Immature natural killer cell (primary cell): ENCODE data around the gene OSBPL7. TPM values are rescaled to one million over a fixed set of nuclear protein-coding genes. Genes with fewer than 3 reads are reported as not detected.

ENCODE experiments used
- DNase-seq, 3 donors: peaks; one replicate each; pipeline ENCODE4 v3.0.0; 2022; ENCODE audit warnings: mixed read lengths in 1 of 3
- H3K27ac Mint-ChIP-seq, 6 donors: one replicate each; pipeline ENCODE4 v1.8.0; 2020; ENCODE audit warnings: mixed read lengths in 6 of 6, mild to moderate bottlenecking in 5 of 6, inconsistent platforms in 4 of 6, moderate library complexity in 3 of 6
- H3K27me3 Mint-ChIP-seq, 3 donors: one replicate each; pipeline ENCODE4 v1.8.0; 2020 to 2021; ENCODE audit warnings: low read depth in 3 of 3, mild to moderate bottlenecking in 3 of 3, mixed read lengths in 3 of 3, moderate library complexity in 3 of 3, inconsistent platforms in 1 of 3
- H3K36me3 Mint-ChIP-seq, 3 donors: one replicate each; pipeline ENCODE4 v1.8.0; 2020; ENCODE audit warnings: mixed read lengths in 3 of 3, inconsistent platforms in 2 of 3, mild to moderate bottlenecking in 2 of 3
- H3K4me1 Mint-ChIP-seq, 2 donors: one replicate each; pipeline ENCODE4 v1.8.0; 2020; ENCODE audit warnings: inconsistent platforms in 2 of 2, mild to moderate bottlenecking in 2 of 2, mixed read lengths in 2 of 2, moderate library complexity in 1 of 2
- H3K4me3 Mint-ChIP-seq, 5 donors: one replicate each; pipeline ENCODE4 v1.8.0; 2020; ENCODE audit warnings: mild to moderate bottlenecking in 5 of 5, mixed read lengths in 5 of 5, inconsistent platforms in 3 of 5, moderate library complexity in 3 of 5
- H3K9me3 Mint-ChIP-seq, 6 donors: one replicate each; pipeline ENCODE4 v1.8.0; 2020; ENCODE audit warnings: mild to moderate bottlenecking in 6 of 6, mixed read lengths in 6 of 6, inconsistent platforms in 4 of 6, moderate library complexity in 3 of 6
- polyA plus RNA-seq, 3 donors: library from polyadenylated mRNA; unstranded; fragments of 300-500 nt; fragmentation: Illumina TruSeq; gene quantifications; one replicate each; pipeline ENCODE4 v1.2.3, GENCODE V29; 2021

OSBPL7 gene
- polyA plus RNA-seq, 3 donors from 2014 or later, result 2.7 to 7.5 (median 3.8) TPM

- H3K4me3 Mint-ChIP-seq, result no peak overlapping the region
- H3K4me1 Mint-ChIP-seq, result no peaks in the 10 kb centered on the region
- H3K27me3 Mint-ChIP-seq, result peaks cover 0 to 3% (median 2%) of the 10 kb centered on the region in 3 donors
- peak overlapping the region in 1 of 6 donors; percentile 7 for H3K27ac Mint-ChIP-seq
- no peaks in the 10 kb centered on the region for H3K9me3 Mint-ChIP-seq
- H3K36me3 Mint-ChIP-seq, result peaks cover 5 to 12% (median 9%) of the 10 kb centered on the region in 3 donors
- no peak for DNase-seq
Measured at GRCh38 chr17:47803201-47803600, 18.4 kb downstream of the OSBPL7 start.

DNA sequence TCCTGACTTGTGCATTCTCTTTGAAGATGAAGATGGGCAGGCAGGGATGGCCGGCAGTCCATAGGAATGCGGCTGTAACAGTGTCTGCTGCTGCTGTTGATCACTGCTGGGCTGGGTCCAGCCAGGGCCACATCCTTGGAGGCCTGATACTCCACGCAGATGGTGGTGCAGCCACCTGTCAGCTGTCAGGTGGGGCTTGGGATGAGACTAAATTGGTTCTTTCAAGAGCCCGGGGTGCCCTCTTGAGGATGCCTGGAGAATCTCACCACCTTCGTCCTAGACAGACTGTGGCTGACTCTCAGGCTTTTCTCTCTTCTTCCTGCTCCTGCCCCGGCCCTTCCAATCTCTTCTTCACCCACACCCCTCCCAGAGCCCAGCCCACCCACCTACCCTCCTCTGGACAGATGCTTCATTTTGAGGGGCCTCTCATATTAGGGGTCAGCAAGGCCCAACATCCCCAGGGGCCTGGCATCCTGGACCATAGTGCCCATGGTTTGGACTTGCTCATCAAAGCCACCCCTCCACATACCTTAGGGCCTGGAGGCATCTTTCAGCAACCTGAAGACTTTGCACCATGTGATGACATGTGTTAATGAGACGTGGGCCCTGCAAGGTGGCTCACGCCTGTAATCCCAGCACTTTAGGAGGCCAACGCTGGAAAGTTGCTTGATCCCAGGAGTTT, 19.1 kb downstream of the OSBPL7 start:
- Mint-ChIP-seq H3K4me3 (no peak overlapping the region), H3K27me3 (peaks cover 0 to 3% (median 2%) of the 10 kb centered on the region in 3 donors), H3K4me1 (no peaks in the 10 kb centered on the region), H3K27ac (no peak overlapping the region), H3K9me3 (no peaks in the 10 kb centered on the region), H3K36me3 (peaks cover 5 to 10% (median 5%) of the 10 kb centered on the region in 3 donors)
- DNase-seq, result peak; percentile 43 to 55 (median 44)

- no peak overlapping the region for H3K27ac Mint-ChIP-seq
- no peaks in the 10 kb centered on the region for H3K4me1 Mint-ChIP-seq
- peaks cover 0 to 3% (median 2%) of the 10 kb centered on the region in 3 donors for H3K27me3 Mint-ChIP-seq
- H3K4me3 Mint-ChIP-seq, result no peak overlapping the region
- no peaks in the 10 kb centered on the region for H3K9me3 Mint-ChIP-seq
- peaks cover 1 to 4% (median 1%) of the 10 kb centered on the region in 3 donors for H3K36me3 Mint-ChIP-seq
- no peak for DNase-seq
Measured at GRCh38 chr17:47801906-47802305, 19.7 kb downstream of the OSBPL7 start.

- peaks cover 0 to 5% (median 3%) of the 10 kb centered on the region in 3 donors for H3K27me3 Mint-ChIP-seq
- no peak overlapping the region for H3K4me3 Mint-ChIP-seq
- H3K9me3 Mint-ChIP-seq, result no peaks in the 10 kb centered on the region
- DNase-seq, result no peak
- no peak overlapping the region for H3K27ac Mint-ChIP-seq
- peaks cover 0 to 3% (median 0%) of the 10 kb centered on the region in 3 donors for H3K36me3 Mint-ChIP-seq
- H3K4me1 Mint-ChIP-seq, result no peaks in the 10 kb centered on the region
Measured at GRCh38 chr17:47801176-47801765, 20.3 kb downstream of the OSBPL7 start.

- no peak overlapping the region for H3K27ac Mint-ChIP-seq
- DNase-seq, result no peak
- no peaks in the 10 kb centered on the region for H3K4me1 Mint-ChIP-seq
- H3K36me3 Mint-ChIP-seq, result no peaks in the 10 kb centered on the region
- no peaks in the 10 kb centered on the region for H3K9me3 Mint-ChIP-seq
- H3K27me3 Mint-ChIP-seq, result peaks cover 0 to 6% (median 5%) of the 10 kb centered on the region in 3 donors
- H3K4me3 Mint-ChIP-seq, result no peak overlapping the region
Measured at GRCh38 chr17:47800686-47801085, 20.9 kb downstream of the OSBPL7 start.

DNA sequence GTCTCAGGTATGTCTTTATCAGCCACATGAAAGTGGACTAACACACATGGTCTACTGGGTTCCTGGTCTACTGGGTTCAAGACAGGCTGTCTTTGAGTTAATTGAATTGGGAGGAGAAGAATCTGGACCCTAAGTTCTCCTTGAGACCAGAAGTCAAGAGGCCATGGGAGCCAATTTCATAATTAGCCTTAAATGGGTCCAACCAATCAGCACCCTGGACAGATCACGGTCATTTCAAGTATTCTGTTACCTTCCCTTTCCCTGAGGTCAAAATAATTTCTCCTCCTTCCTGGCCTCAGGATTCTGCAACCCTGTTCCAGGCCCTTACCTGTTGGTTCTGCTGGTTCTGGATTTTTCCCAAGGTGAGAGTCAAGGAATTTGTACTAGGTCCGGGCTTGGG, 23.8 kb downstream of the OSBPL7 start:
- H3K27me3 Mint-ChIP-seq, result peaks cover 5 to 20% (median 16%) of the 10 kb centered on the region in 3 donors
- no peaks in the 10 kb centered on the region for H3K36me3 Mint-ChIP-seq
- H3K4me3 Mint-ChIP-seq, result no peak overlapping the region
- no peaks in the 10 kb centered on the region for H3K4me1 Mint-ChIP-seq
- H3K27ac Mint-ChIP-seq, result no peak overlapping the region
- H3K9me3 Mint-ChIP-seq, result no peaks in the 10 kb centered on the region
- no peak for DNase-seq

GRCh38 chr17:47792979-47793378, 28.6 kb downstream of the OSBPL7 start:
- peaks cover 18 to 32% (median 29%) of the 10 kb centered on the region in 3 donors for H3K27me3 Mint-ChIP-seq
- H3K36me3 Mint-ChIP-seq, result peaks cover 0 to 3% (median 0%) of the 10 kb centered on the region in 3 donors
- DNase-seq, result no peak
- no peak overlapping the region for H3K27ac Mint-ChIP-seq
- no peak overlapping the region for H3K4me3 Mint-ChIP-seq
- peaks cover 11 to 17% of the 10 kb centered on the region in 2 donors for H3K4me1 Mint-ChIP-seq
- peaks cover 0 to 1% (median 0%) of the 10 kb centered on the region in 6 donors for H3K9me3 Mint-ChIP-seq

DNA sequence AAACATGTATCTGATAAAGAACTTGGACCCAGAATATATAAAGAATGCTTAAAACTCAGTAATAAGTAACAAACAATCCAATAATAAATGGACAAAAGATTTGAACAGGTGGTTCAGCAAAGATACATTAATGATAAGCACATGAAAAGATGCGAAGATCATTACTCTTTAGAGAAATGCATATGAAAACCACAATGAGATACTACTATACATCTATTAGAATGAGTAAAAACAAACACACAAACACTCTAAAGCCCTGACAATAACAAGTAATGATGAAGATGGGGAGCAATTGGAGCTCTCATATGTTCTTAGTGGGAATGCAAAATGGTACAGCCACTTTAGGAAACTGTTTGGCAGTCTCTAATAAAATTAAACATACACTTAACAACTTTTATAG, 29.1 kb downstream of the OSBPL7 start:
- Mint-ChIP-seq H3K9me3 (peaks cover 0 to 1% (median 0%) of the 10 kb centered on the region in 6 donors), H3K27ac (no peak overlapping the region), H3K36me3 (peaks cover 0 to 3% (median 0%) of the 10 kb centered on the region in 3 donors), H3K4me3 (no peak overlapping the region), H3K4me1 (peaks cover 11 to 17% of the 10 kb centered on the region in 2 donors), H3K27me3 (peaks cover 18 to 33% (median 31%) of the 10 kb centered on the region in 3 donors)
- no peak for DNase-seq

GRCh38 chr17:47791025-47791424, 30.6 kb downstream of the OSBPL7 start:
- peaks cover 11 to 17% of the 10 kb centered on the region in 2 donors for H3K4me1 Mint-ChIP-seq
- peaks cover 0 to 1% (median 0%) of the 10 kb centered on the region in 6 donors for H3K9me3 Mint-ChIP-seq
- no peak for DNase-seq
- H3K27ac Mint-ChIP-seq, result no peak overlapping the region
- H3K27me3 Mint-ChIP-seq, result peaks cover 18 to 30% (median 29%) of the 10 kb centered on the region in 3 donors
- peaks cover 0 to 3% (median 0%) of the 10 kb centered on the region in 3 donors for H3K36me3 Mint-ChIP-seq
- peak overlapping the region; percentile 50 to 77 (median 73) for H3K4me3 Mint-ChIP-seq

- Mint-ChIP-seq H3K4me3 (peak overlapping the region; percentile 63 to 85 (median 80)), H3K9me3 (peaks cover 0 to 1% (median 0%) of the 10 kb centered on the region in 6 donors), H3K27ac (no peak overlapping the region), H3K4me1 (peaks cover 11 to 17% of the 10 kb centered on the region in 2 donors), H3K27me3 (peaks cover 17 to 30% (median 22%) of the 10 kb centered on the region in 3 donors), H3K36me3 (peaks cover 0 to 3% (median 0%) of the 10 kb centered on the region in 3 donors)
- peak; percentile 56 to 67 (median 61) for DNase-seq
Measured at GRCh38 chr17:47789611-47790561, 31.7 kb downstream of the OSBPL7 start.

DNA sequence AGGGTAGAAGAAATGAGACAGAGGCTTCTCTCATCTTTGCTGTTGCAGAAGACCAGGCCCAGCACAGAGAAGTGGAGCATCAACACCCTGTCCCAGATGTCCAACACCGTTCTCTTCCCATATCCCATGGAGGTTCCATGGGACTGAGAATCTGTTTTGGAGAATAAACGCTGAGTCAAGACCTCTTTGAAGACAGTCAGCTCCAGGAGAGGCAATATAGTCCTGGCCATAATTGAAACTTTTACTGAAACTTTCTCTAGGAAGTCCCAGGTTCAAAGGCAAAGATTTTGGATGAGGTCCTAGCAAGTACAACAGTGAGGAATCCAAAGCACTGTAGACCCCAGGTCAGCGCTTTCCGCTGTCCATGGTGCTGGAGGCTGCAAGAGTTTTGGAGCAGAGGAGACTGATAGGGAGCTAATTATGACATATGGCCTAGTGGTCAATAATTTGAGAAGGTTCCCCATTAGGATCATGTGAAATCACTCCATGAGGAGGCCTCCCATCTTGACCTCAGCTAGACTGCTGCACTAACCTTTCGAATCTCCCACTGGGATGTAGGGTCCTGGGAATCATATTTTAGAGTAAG, 36.0 kb downstream of the OSBPL7 start:
- DNase-seq, result peak in 2 of 3 donors; percentile 20 to 31
- H3K27ac Mint-ChIP-seq, result no peak overlapping the region
- H3K4me3 Mint-ChIP-seq, result no peak overlapping the region
- H3K9me3 Mint-ChIP-seq, result no peaks in the 10 kb centered on the region
- H3K4me1 Mint-ChIP-seq, result peaks cover 10 to 14% of the 10 kb centered on the region in 2 donors
- peaks cover 9 to 10% (median 9%) of the 10 kb centered on the region in 3 donors for H3K27me3 Mint-ChIP-seq
- H3K36me3 Mint-ChIP-seq, result peaks cover 0 to 3% (median 0%) of the 10 kb centered on the region in 3 donors

GRCh38 chr17:47781397-47781796, 40.2 kb downstream of the OSBPL7 start:
- Mint-ChIP-seq H3K27me3 (peaks cover 4 to 18% (median 11%) of the 10 kb centered on the region in 3 donors), H3K4me3 (no peak overlapping the region), H3K4me1 (peaks cover 3 to 6% of the 10 kb centered on the region in 2 donors), H3K9me3 (no peaks in the 10 kb centered on the region), H3K27ac (no peak overlapping the region), H3K36me3 (peaks cover 0 to 3% (median 0%) of the 10 kb centered on the region in 3 donors)
- DNase-seq, result no peak

GRCh38 chr17:47778184-47778635, 43.4 kb downstream of the OSBPL7 start:
- H3K36me3 Mint-ChIP-seq, result peaks cover 0 to 4% (median 0%) of the 10 kb centered on the region in 3 donors
- H3K27me3 Mint-ChIP-seq, result peaks cover 4 to 25% (median 14%) of the 10 kb centered on the region in 3 donors
- DNase-seq, result no peak
- H3K27ac Mint-ChIP-seq, result no peak overlapping the region
- H3K4me3 Mint-ChIP-seq, result no peak overlapping the region
- H3K4me1 Mint-ChIP-seq, result peaks cover 5 to 8% of the 10 kb centered on the region in 2 donors
- no peaks in the 10 kb centered on the region for H3K9me3 Mint-ChIP-seq
